ENCODE measurements around the gene ZNF500.

The ZNF500 gene

DNA sequence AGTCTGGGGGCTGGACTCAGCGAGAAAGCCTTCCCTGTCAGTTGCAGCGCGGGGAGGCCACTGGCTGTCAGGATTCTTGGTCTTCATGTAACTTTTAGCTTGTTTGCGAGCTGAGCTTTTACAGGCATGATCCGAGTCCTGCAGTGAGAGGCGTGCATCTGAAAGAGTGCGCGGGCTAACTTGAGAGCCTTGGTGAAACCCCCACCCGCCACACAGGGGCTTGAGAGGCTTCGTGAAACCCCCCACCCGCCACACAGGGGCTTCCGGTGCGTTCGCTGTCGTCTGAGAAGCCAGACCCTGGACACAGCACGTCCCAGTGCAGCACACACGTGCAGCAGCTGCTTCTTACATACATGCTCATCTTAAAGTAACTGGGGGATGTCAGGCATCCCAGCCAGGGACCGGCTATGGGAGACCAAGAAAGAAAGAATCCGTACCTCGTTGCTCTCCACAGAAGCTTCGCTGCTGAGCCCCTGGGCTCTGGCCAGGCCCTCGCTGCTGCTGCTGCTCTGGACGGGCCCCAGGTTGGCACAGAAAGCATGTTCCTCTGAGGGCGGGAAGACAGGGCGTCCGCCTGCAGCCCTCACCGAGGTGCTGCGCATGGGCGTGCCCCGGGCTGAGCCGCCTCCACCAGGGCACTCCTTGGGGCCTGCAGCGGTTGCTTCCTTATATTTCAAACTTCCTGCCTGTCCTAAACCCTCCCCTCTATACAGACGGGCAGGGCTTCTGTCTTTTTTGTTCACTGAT, 65.8 kb downstream of the ZNF500 start:
- DNase-seq = no peak

DNA sequence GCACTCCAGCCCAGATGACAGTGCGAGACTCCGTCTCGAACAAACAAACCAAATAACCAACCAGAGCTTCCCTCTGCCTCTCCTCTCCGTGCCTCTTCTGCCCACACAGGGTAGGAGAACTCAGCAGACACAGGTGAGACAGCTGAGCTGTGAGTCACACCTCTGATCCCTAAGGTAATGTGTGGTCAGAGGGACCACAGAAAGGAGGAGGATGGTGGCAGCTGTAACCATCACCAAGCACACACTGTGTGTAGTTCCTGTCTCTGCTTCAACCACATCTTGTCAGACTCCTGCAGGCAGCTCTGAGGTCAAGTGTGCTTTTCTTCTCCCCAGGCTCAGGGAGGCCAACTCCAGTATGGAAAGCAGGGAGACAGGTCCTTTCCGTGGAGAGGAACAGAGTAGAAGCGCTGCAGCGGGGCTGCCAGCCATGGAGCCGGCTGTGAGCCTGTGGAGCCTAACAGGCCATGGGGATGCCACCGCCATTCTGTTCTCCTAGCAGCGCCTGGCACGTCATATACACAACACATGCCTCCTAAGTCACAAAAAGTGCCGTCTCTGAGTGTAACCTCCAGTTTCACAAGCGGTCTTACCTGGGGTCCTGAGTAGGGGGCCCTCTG, 66.5 kb downstream of the ZNF500 start:
- no peak for DNase-seq

DNA sequence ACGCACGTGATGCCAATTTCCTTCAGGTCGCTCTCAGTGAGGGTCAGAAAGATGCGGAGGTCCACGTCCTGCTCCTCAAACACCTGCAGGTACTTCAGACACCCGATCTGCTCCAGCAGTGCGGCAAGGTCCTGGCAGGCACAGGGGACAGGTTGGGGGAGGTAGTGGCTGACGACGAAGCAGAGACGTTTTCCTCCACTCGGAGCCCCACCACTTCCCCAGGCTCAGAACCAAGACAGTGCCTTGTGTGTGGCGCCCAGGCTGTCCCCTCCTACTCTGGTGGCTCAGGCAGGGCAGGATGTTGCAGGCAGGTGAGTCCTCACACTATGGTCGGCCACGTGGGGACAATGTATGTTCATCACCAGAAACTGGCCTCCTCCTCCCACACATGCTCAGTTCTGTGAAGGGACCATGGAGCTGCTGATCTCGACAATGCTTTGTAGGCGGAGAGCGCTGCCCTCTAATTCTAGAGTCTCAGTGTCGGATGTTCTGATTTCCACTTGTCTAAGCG, 67.9 kb downstream of the ZNF500 start:
- no peak for DNase-seq

DNA sequence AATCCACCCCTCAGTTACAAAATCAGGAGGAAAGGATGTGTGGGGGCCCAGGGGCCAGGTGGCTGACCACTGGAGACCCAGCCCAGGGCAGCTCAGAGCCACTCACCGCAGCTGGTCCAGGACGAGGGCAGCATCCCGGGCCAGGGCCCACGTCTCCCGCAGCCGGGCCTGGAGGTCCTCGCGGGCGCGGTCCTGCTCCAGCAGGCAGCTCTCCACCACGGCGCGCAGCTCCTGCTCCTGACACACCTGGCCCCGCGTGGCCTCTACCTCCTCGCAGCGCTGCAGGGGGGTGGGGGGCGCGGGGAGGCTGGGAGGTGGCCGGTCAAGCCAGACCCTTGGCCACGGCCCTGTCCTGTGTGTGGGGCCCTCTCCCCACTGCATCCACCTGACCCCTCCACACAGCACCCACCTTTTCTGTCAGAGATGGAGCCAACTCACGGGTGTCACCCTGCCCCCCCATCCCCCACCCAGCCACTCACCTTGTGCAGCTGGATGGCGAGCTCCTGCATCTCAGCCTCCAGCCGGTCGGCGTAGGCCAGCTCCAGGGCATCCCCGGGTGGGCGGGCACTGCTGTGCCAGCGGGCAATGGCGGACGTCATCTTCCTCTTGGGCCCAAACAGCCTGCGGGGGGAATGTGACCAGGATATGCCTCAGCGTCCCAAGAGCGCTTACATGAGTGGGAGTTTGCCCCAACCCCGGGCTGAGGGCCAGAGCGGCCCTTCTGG, 68.5 kb downstream of the ZNF500 start:
- DNase-seq = no peak
